ENCODE results near the gene EEIG1.

EEIG1 gene

GRCh38 chr9:127961155-127961490, 19.7 kb downstream of the EEIG1 start:
- ChIA-PET CTCF (interaction anchor here (0.9 to 1.6 kb wide), 4 partner anchors 10 to 74 kb away, joined by 3 to 8 read pairs (median 5); no protein-coding TSS in a partner anchor), POLR2A (no interaction called here)
- 88% methylated on average over 2 of the region's 2 CpGs for WGBS (ENCODE audit: insufficient coverage)
- Histone ChIP-seq H3K9me3 (ENCODE audit: control extremely low read depth in 1 of 5, control insufficient read depth in 4 of 5, insufficient read depth in 2 of 5, low read depth in 1 of 5, low read length in 4 of 5) (no peaks in the 10 kb centered on the region), H3K4me1 (ENCODE audit: control extremely low read depth in 1 of 4, control insufficient read depth in 4 of 4, insufficient read depth in 4 of 4, low read length in 3 of 4) (peaks cover 0 to 12% (median 11%) of the 10 kb centered on the region in 4 experiments), H3K36me3 (ENCODE audit: control insufficient read depth in 4 of 4, insufficient read depth in 4 of 4, low read length in 3 of 4) (peaks cover 0 to 2% (median 0%) of the 10 kb centered on the region in 4 experiments), H3K4me3 (ENCODE audit: control insufficient read depth in 1 of 7, extremely low read depth in 1 of 7, insufficient read depth in 4 of 7, low read depth in 2 of 7, low read length in 6 of 7) (no peak overlapping the region), H3K27ac (ENCODE audit: insufficient read depth in 1 of 2, low read depth in 1 of 2, low read length in 2 of 2, poor library complexity in 1 of 2, severe bottlenecking in 2 of 2) (no peak overlapping the region), H3K27me3 (replicated peaks in 2 of 5; ENCODE audit: control insufficient read depth in 4 of 5, insufficient read depth in 5 of 5, low read length in 4 of 5) (no peaks in the 10 kb centered on the region)
- DNase-seq, result no peak

- H3K9me3 ChIP-seq (ENCODE audit: control extremely low read depth in 1 of 5, control insufficient read depth in 4 of 5, insufficient read depth in 2 of 5, low read depth in 1 of 5, low read length in 4 of 5), result no peaks in the 10 kb centered on the region
- 86% methylated on average over 8 of the region's 11 CpGs for WGBS (ENCODE audit: insufficient coverage)
These were observed 20.2 kb downstream of the EEIG1 start for GRCh38 chr9:127960410-127961154.

DNA sequence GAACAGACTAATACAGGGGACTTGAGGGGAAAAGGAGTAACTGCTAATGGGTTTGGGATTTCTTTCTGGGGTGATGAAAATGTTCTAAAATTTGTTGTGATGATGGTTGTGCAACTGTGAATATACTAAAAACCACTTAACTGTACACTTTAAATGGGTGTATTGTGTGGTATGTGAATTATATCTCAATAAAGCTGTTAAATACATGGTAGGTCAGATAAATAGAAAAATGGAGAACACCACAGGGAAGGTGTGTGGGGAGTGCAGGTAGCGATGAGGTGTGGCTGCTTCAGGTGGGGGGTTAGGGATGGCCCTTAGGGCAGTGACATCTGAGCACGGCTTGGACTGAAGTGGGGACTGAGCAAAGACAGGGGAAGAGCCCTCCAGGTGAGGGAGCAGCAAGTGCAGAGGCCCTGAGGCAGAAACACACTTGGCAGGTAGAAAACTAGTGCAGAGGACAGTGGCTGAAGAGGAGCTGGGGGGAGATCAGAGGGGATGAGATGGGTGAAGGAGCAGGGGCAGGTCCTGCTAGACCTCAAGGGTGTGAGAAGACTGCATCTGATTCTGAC, 20.9 kb downstream of the EEIG1 start:
- POLR2A ChIA-PET, result no interaction called here

More at GRCh38 chr9:127960410-127961154, 20.2 kb downstream of the EEIG1 start:
- DNase-seq, result no peak
- ChIA-PET CTCF (interaction anchor here (0.9 to 1.6 kb wide), 4 partner anchors 10 to 75 kb away, joined by 3 to 8 read pairs (median 5); no protein-coding TSS in a partner anchor), POLR2A (no interaction called here)
- Histone ChIP-seq H3K27ac (ENCODE audit: insufficient read depth in 1 of 2, low read depth in 1 of 2, low read length in 2 of 2, poor library complexity in 1 of 2, severe bottlenecking in 2 of 2) (no peak overlapping the region), H3K4me3 (ENCODE audit: control insufficient read depth in 1 of 7, extremely low read depth in 1 of 7, insufficient read depth in 4 of 7, low read depth in 2 of 7, low read length in 6 of 7) (no peak overlapping the region), H3K4me1 (ENCODE audit: control extremely low read depth in 1 of 4, control insufficient read depth in 4 of 4, insufficient read depth in 4 of 4, low read length in 3 of 4) (peaks cover 0 to 9% (median 8%) of the 10 kb centered on the region in 4 experiments), H3K27me3 (replicated peaks in 2 of 5; ENCODE audit: control insufficient read depth in 4 of 5, insufficient read depth in 5 of 5, low read length in 4 of 5) (no peaks in the 10 kb centered on the region), H3K36me3 (ENCODE audit: control insufficient read depth in 4 of 4, insufficient read depth in 4 of 4, low read length in 3 of 4) (peaks cover 0 to 2% (median 0%) of the 10 kb centered on the region in 4 experiments)

GRCh38 chr9:127959398-127959797, 21.4 kb downstream of the EEIG1 start:
- no peak for DNase-seq
- Histone ChIP-seq H3K4me3 (ENCODE audit: control insufficient read depth in 1 of 7, extremely low read depth in 1 of 7, insufficient read depth in 4 of 7, low read depth in 2 of 7, low read length in 6 of 7) (no peak overlapping the region), H3K9me3 (ENCODE audit: control extremely low read depth in 1 of 5, control insufficient read depth in 4 of 5, insufficient read depth in 2 of 5, low read depth in 1 of 5, low read length in 4 of 5) (no peaks in the 10 kb centered on the region), H3K36me3 (ENCODE audit: control insufficient read depth in 4 of 4, insufficient read depth in 4 of 4, low read length in 3 of 4) (peaks cover 0 to 2% (median 0%) of the 10 kb centered on the region in 4 experiments), H3K27me3 (replicated peaks in 2 of 5; ENCODE audit: control insufficient read depth in 4 of 5, insufficient read depth in 5 of 5, low read length in 4 of 5) (no peaks in the 10 kb centered on the region), H3K27ac (ENCODE audit: insufficient read depth in 1 of 2, low read depth in 1 of 2, low read length in 2 of 2, poor library complexity in 1 of 2, severe bottlenecking in 2 of 2) (no peak overlapping the region), H3K4me1 (ENCODE audit: control extremely low read depth in 1 of 4, control insufficient read depth in 4 of 4, insufficient read depth in 4 of 4, low read length in 3 of 4) (peaks cover 0 to 9% (median 5%) of the 10 kb centered on the region in 4 experiments)
- WGBS (ENCODE audit: insufficient coverage), result no CpG with 5 or more reads among the region's 4 CpGs
- ChIA-PET POLR2A (no interaction called here), CTCF (interaction anchor here (1.5 to 7.5 kb wide), 2 partner anchors 15 to 16 kb away, joined by 3 to 49 read pairs; no protein-coding TSS in a partner anchor)

More for the DNA sequence above, 20.9 kb downstream of the EEIG1 start:
- Histone ChIP-seq H3K27ac (ENCODE audit: insufficient read depth in 1 of 2, low read depth in 1 of 2, low read length in 2 of 2, poor library complexity in 1 of 2, severe bottlenecking in 2 of 2) (no peak overlapping the region), H3K9me3 (ENCODE audit: control extremely low read depth in 1 of 5, control insufficient read depth in 4 of 5, insufficient read depth in 2 of 5, low read depth in 1 of 5, low read length in 4 of 5) (no peaks in the 10 kb centered on the region), H3K36me3 (ENCODE audit: control insufficient read depth in 4 of 4, insufficient read depth in 4 of 4, low read length in 3 of 4) (peaks cover 0 to 2% (median 0%) of the 10 kb centered on the region in 4 experiments), H3K27me3 (replicated peaks in 2 of 5; ENCODE audit: control insufficient read depth in 4 of 5, insufficient read depth in 5 of 5, low read length in 4 of 5) (no peaks in the 10 kb centered on the region), H3K4me1 (ENCODE audit: control extremely low read depth in 1 of 4, control insufficient read depth in 4 of 4, insufficient read depth in 4 of 4, low read length in 3 of 4) (peaks cover 0 to 9% (median 5%) of the 10 kb centered on the region in 4 experiments), H3K4me3 (ENCODE audit: control insufficient read depth in 1 of 7, extremely low read depth in 1 of 7, insufficient read depth in 4 of 7, low read depth in 2 of 7, low read length in 6 of 7) (no peak overlapping the region)
- CTCF ChIA-PET, result interaction anchor here (1.4 to 1.6 kb wide), 3 partner anchors 11 to 75 kb away, joined by 3 to 8 read pairs (median 7); no protein-coding TSS in a partner anchor
- DNase-seq, result no peak
- 100% methylated on average over 2 of the region's 2 CpGs for WGBS (ENCODE audit: insufficient coverage)

- CTCF ChIA-PET, result interaction anchor here (1.5 to 8.3 kb wide), 3 partner anchors 16 to 78 kb away, joined by 3 to 80 read pairs (median 49); no protein-coding TSS in a partner anchor
- H3K36me3 ChIP-seq (ENCODE audit: control insufficient read depth in 4 of 4, insufficient read depth in 4 of 4, low read length in 3 of 4), result peaks cover 0 to 2% (median 0%) of the 10 kb centered on the region in 4 experiments
- H3K4me1 ChIP-seq (ENCODE audit: control extremely low read depth in 1 of 4, control insufficient read depth in 4 of 4, insufficient read depth in 4 of 4, low read length in 3 of 4), result peaks cover 0 to 9% (median 5%) of the 10 kb centered on the region in 4 experiments
- H3K9me3 ChIP-seq (ENCODE audit: control extremely low read depth in 1 of 5, control insufficient read depth in 4 of 5, insufficient read depth in 2 of 5, low read depth in 1 of 5, low read length in 4 of 5), result no peaks in the 10 kb centered on the region
- H3K27ac ChIP-seq (ENCODE audit: insufficient read depth in 1 of 2, low read depth in 1 of 2, low read length in 2 of 2, poor library complexity in 1 of 2, severe bottlenecking in 2 of 2), result no peak overlapping the region
- DNase-seq, result no peak
- no CpG with 5 or more reads among the region's 1 CpG for WGBS (ENCODE audit: insufficient coverage)
- no peak overlapping the region for H3K4me3 ChIP-seq (ENCODE audit: control insufficient read depth in 1 of 7, extremely low read depth in 1 of 7, insufficient read depth in 4 of 7, low read depth in 2 of 7, low read length in 6 of 7)
- POLR2A ChIA-PET, result interaction anchor here (0.7 kb wide), 1 partner anchor 283 kb away, joined by 3 read pairs; no protein-coding TSS in a partner anchor
- H3K27me3 ChIP-seq (replicated peaks in 2 of 5; ENCODE audit: control insufficient read depth in 4 of 5, insufficient read depth in 5 of 5, low read length in 4 of 5), result no peaks in the 10 kb centered on the region
These were observed 22.1 kb downstream of the EEIG1 start for GRCh38 chr9:127958728-127959127.

DNA sequence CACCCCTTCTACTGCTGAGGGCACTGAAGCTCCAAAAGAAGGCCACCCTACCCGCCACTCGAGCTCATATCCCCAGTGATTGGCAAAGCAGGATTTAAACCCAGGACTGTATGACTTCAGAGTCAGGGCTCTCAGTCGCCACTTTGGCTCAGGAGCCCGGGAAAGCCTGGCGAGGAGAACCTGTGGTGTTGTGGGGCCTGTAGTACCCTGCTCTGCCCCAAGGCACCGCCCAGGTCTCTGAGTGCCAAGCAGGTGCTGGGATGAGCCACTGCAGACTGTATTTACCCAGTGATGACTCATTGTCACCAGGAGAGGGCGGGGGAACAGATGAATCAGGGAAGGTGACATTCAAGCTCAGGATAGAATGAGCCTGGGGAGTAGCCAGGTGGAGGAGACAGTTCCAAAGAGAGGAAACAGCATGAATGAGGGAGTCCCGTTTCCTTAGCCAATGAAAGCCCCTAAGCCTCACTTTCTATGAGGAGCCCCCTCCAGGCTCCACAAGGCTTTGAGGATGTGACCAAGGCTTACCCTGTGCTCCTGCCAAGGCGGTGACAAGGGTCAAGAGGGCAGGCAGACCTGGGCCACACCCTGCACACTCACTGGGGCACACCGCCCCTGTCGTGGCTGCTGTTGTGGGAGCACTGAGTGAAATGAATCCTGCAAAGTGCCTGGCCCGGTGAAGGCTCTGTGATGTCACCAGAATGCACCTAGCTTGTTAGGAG, 25.3 kb downstream of the EEIG1 start:
- Histone ChIP-seq H3K9me3 (ENCODE audit: control extremely low read depth in 1 of 5, control insufficient read depth in 4 of 5, insufficient read depth in 2 of 5, low read depth in 1 of 5, low read length in 4 of 5) (no peaks in the 10 kb centered on the region), H3K27me3 (replicated peaks in 2 of 5; ENCODE audit: control insufficient read depth in 4 of 5, insufficient read depth in 5 of 5, low read length in 4 of 5) (no peaks in the 10 kb centered on the region), H3K36me3 (ENCODE audit: control insufficient read depth in 4 of 4, insufficient read depth in 4 of 4, low read length in 3 of 4) (no peaks in the 10 kb centered on the region), H3K4me3 (ENCODE audit: control insufficient read depth in 1 of 7, extremely low read depth in 1 of 7, insufficient read depth in 4 of 7, low read depth in 2 of 7, low read length in 6 of 7) (no peak overlapping the region), H3K4me1 (ENCODE audit: control extremely low read depth in 1 of 4, control insufficient read depth in 4 of 4, insufficient read depth in 4 of 4, low read length in 3 of 4) (peaks cover 0 to 9% (median 5%) of the 10 kb centered on the region in 4 experiments), H3K27ac (ENCODE audit: insufficient read depth in 1 of 2, low read depth in 1 of 2, low read length in 2 of 2, poor library complexity in 1 of 2, severe bottlenecking in 2 of 2) (no peak overlapping the region)
- POLR2A ChIA-PET, result interaction anchor here (0.9 kb wide), 1 partner anchor 71 kb away, joined by 3 read pairs; no protein-coding TSS in a partner anchor
- WGBS (ENCODE audit: insufficient coverage), result 80% methylated on average over 12 of the region's 12 CpGs
- DNase-seq, result peak; percentile 58 to 73 (median 70)
- CTCF ChIA-PET, result interaction anchor here (1.0 to 8.3 kb wide), 15 partner anchors 10 to 149 kb away, joined by 3 to 80 read pairs (median 4); no protein-coding TSS in a partner anchor

Measured in common myeloid progenitor, CD34-positive (primary cell).